Vagina (tissue), 2 donors: ENCODE data around the gene PRSS53.

Experiments
- POLR2A ChIP-seq, 2 donors: fragments of 450-650 bp; IDR thresholded peaks; one replicate each; pipeline ENCODE4 v1.6.1; 2017; ENCODE audit warnings: antibody characterized with exemption in 2 of 2, mild to moderate bottlenecking in 2 of 2, moderate library complexity in 2 of 2
- POLR2AphosphoS5 ChIP-seq, 2 donors: sonication (generic); formaldehyde crosslinking; IDR thresholded peaks; one replicate each; pipeline ENCODE4 v1.9.0; 2017; ENCODE audit warnings: antibody characterized with exemption in 2 of 2, mild to moderate bottlenecking in 2 of 2, low read depth in 1 of 2; ENCODE audit not compliant: insufficient read depth in 1 of 2
- TF ChIP-seq, protein P1 (sequence below), 3 experiments: fragments of 450-650 bp in 2 of 3; fragments of 200-600 bp in 1 of 3; sonication (generic) in 1 of 3; IDR thresholded peaks; one replicate each; pipeline ENCODE4 v1.5.1; 2017 to 2019; ENCODE audit warnings: antibody characterized with exemption in 3 of 3, mild to moderate bottlenecking in 2 of 3, moderate library complexity in 2 of 3

GRCh38 chr16:31083081-31083480 is 5.7 kb downstream of the PRSS53 start:
- TF ChIP-seq, protein P1, sequence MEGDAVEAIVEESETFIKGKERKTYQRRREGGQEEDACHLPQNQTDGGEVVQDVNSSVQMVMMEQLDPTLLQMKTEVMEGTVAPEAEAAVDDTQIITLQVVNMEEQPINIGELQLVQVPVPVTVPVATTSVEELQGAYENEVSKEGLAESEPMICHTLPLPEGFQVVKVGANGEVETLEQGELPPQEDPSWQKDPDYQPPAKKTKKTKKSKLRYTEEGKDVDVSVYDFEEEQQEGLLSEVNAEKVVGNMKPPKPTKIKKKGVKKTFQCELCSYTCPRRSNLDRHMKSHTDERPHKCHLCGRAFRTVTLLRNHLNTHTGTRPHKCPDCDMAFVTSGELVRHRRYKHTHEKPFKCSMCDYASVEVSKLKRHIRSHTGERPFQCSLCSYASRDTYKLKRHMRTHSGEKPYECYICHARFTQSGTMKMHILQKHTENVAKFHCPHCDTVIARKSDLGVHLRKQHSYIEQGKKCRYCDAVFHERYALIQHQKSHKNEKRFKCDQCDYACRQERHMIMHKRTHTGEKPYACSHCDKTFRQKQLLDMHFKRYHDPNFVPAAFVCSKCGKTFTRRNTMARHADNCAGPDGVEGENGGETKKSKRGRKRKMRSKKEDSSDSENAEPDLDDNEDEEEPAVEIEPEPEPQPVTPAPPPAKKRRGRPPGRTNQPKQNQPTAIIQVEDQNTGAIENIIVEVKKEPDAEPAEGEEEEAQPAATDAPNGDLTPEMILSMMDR (IDR thresholded peaks at IDR 0.05), result no peak
- TF ChIP-seq POLR2A (IDR thresholded peaks at IDR 0.05) (no peak), POLR2AphosphoS5 (IDR thresholded peaks at IDR 0.05; ENCODE audit: insufficient read depth in 1 of 2, low read depth in 1 of 2) (no peak)
